ENCODE measurements around the gene CYP2W1. TPM values are rescaled to one million over a fixed set of nuclear protein-coding genes. Genes with fewer than 3 reads are reported as not detected.
A peak's percentile ranks its signal among the peaks of the same experiment; 100 is the strongest.

The CYP2W1 gene
- total RNA-seq, 1 experiment from 2014 or later: not detected

DNA sequence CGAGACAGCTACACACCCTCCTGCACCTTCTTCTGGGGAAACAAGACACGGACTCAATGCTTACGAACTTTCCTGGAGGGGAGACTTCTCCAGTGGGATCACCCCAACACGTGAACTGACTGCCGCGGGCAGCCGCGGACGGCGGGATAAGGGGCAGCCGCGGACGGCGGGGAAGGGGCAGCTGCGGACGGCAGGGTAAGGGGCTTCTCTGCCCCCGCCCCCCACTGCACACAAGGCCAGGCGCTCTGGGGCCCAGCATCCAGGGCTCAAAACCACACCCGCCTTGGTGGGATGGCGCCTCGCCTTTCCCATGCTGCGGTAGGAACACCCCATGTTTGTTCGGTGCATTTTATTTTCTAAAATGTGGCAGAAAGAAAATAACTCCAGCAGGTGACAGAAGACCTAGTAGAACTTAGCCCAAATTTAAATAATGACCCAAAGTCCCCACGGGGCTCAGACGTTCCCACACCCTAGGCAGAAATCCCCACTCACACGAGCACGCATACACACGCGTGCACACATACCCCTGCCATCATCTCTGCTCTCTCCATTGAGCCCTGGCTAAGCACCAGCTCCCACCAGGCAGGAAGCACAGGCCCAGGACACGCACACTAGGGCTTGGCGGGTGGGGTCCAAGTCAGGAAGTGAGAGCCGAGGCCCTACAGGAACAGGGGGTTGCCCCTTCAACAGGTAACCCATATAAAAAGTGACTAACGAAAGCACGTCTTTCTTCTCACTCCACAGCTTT, 34.8 kb downstream of the CYP2W1 start (continued):
- TF ChIP-seq YY1 (IDR thresholded peaks at IDR 0.05; ENCODE audit: extremely low read depth, insufficient replicate concordance, low read depth, low read length): no peak
- TF ChIP-seq POLR2AphosphoS5 (IDR thresholded peaks at IDR 0.05; ENCODE audit: low read depth, low read length): no peak
- no peak for TF ChIP-seq SRF (IDR thresholded peaks at IDR 0.05; ENCODE audit: low read depth)
- TF ChIP-seq ELF1 (IDR thresholded peaks at IDR 0.05; ENCODE audit: borderline replicate concordance, low read depth): no peak
- TF ChIP-seq SP1 (IDR thresholded peaks at IDR 0.05; ENCODE audit: low read depth): no peak
- TF ChIP-seq SIN3A (IDR thresholded peaks at IDR 0.05; ENCODE audit: low read depth): no peak
- TF ChIP-seq, protein P1, sequence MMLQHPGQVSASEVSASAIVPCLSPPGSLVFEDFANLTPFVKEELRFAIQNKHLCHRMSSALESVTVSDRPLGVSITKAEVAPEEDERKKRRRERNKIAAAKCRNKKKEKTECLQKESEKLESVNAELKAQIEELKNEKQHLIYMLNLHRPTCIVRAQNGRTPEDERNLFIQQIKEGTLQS (IDR thresholded peaks at IDR 0.05): no peak
- TF ChIP-seq, protein P2, sequence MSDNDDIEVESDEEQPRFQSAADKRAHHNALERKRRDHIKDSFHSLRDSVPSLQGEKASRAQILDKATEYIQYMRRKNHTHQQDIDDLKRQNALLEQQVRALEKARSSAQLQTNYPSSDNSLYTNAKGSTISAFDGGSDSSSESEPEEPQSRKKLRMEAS (IDR thresholded peaks at IDR 0.05): no peak
- TF ChIP-seq TCF7L2 (IDR thresholded peaks at IDR 0.05; ENCODE audit: borderline replicate concordance, extremely low read depth, insufficient read depth, insufficient read length): no peak

DNA sequence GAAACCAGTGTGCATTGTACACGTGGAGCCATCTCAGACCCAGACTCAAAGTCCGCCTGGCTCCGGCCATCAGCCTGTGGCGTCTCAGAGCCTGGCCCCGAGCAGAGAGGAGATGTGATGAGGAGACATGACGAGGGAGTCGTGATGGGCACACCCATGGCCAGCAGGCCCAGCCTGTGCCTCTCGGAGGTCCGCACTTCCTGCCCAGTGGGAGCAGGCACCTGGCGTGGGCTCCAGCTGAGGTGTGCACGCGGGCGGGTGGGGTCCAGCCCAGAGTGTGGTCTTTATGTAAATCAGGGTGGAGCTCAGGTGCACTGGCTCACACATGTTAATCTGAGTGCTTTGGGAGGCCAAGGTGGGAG, 35.3 kb downstream of the CYP2W1 start:
- POLR2A ChIA-PET: no interaction called here
- Histone ChIP-seq H3K4me1 (ENCODE audit: control insufficient read depth in 1 of 2, insufficient read depth in 2 of 2, low read length in 2 of 2) (no peaks in the 10 kb centered on the region), H3K4me3 (replicated peaks in 1 of 2; ENCODE audit: low read depth in 1 of 2, low read length in 2 of 2) (no peak overlapping the region), H3K9ac (ENCODE audit: low read length) (no peak overlapping the region), H2AFZ (ENCODE audit: low read depth, low read length, poor library complexity, severe bottlenecking) (no peak overlapping the region), H3K79me2 (ENCODE audit: insufficient read depth, low read length) (peaks cover 9% of the 10 kb centered on the region; the same call in 1 of the 2 replicates), H3K9me2 (ENCODE audit: insufficient read depth) (no peaks in the 10 kb centered on the region), H3K36me3 (ENCODE audit: control insufficient read depth in 1 of 2, insufficient read depth in 2 of 2, low read length in 2 of 2) (peaks cover 0 to 9% of the 10 kb centered on the region in 2 experiments; a peak in 1 of 4 replicates), H3K9me3 (ENCODE audit: control insufficient read depth in 1 of 2, insufficient read depth in 1 of 2, low read depth in 1 of 2, low read length in 2 of 2) (no peaks in the 10 kb centered on the region), H3K27me3 (ENCODE audit: insufficient read depth, low read length) (no peaks in the 10 kb centered on the region), H3K27ac (ENCODE audit: low read depth, low read length) (no peak overlapping the region), H4K20me1 (ENCODE audit: insufficient read depth) (no peaks in the 10 kb centered on the region), H3K4me2 (ENCODE audit: low read length) (no peak overlapping the region)
- RAD21 ChIA-PET (ENCODE audit: low non-redundant PET in 1 of 2, low total read pairs in 2 of 2, uncharacterized antibody in 2 of 2, unreplicated experiment in 2 of 2): no interaction called here
- ATAC-seq (no peak), DNase-seq (ENCODE audit: low read depth, low spot score) (no peak)
- TF ChIP-seq CBX3 (IDR thresholded peaks at IDR 0.05; ENCODE audit: low read depth) (no peak), POLR2AphosphoS5 (IDR thresholded peaks at IDR 0.05; ENCODE audit: low read depth, low read length) (peak; percentile 17; the same call in 1 of the 2 replicates), SRF (IDR thresholded peaks at IDR 0.05; ENCODE audit: low read depth) (no peak)
- BruUV-seq (replicated peaks): no TSS peak
- CTCF ChIA-PET: no interaction called here
- intact Hi-C loops (cut with micrococcal nuclease): no loop called here
